ENCODE results near the gene ACOT7.

Gene ACOT7

DNA sequence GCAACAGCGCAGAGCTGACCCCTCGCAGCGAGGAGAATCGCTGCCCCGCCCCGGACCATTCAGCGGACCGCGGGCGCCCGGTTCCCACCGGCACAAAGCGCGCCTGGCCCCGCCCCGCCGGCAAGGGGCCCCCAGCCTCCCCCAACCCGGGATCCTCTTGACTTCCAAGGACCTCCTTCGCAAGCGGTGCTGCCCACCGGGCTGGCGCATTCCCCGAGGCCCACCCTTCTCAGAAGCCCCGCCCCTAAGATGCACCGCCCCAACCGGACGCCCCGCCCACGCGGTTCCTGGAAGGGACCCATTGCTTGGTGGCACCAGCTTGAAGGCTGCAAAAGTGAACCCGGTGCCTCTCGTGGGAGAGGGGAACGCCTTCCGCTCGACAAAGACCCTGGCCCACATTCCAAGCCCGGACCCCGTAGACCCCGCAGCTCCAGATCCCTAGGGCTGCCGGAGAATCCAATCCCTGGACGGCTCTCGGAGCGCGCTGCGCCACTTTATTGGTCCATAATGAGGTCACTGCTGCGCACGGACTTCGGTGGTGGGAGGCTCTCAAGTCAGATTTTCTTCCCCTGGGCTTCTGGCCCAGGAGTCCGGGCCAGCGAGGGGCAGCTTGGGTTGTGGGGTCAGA lies 147.6 kb downstream of the ACOT7 start:
- DNase-seq: peak; percentile 28 to 53

DNA sequence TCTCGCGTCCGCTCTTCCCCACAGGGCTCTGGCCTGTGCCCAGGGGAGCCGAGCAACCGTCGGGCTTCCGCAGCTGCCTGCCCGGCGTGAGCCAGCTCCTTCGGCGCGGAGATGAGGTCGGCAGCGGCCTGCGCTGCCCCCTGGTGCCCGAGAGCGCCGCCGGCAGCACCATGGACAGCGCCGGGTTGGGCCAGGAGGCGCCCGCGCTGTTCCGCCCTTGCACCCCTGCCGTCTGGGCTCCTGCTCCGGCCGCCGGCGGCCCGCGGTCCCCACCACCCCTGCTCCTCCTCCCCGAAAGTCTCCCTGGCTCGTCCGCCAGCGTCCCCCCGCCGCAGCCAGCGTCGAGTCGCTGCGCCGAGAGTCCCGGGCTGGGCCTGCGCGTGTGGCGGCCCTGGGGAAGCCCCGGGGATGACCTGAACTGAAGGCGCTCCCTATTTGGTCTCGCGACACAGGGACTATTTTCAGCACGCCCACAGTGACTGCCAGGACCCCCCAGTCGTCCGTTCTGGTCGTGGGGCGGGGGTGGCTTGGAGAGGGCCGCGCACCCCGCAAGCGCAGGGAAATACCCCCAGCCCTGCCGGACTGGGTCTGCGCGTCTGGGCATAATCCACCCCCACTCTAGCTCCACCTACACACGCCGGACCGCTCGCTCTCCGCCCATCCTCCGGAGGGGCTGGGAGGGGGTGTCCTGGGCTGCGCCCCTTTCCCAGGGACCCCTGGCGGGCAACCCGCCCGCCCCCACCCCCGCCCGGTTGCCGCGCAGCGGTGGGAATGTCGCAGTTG lies 148.3 kb downstream of the ACOT7 start:
- peak; percentile 71 to 84 for DNase-seq

GRCh38 chr1:6244401-6245049 lies 149.0 kb downstream of the ACOT7 start:
- DNase-seq: no peak

GRCh38 chr1:6243993-6244392 lies 149.6 kb downstream of the ACOT7 start, which contains the start of gene HES3:
Gene HES3, plus strand, starts transcription at chr1:6244179. Its CDS starts 187 bp downstream, at chr1:6244366.
- DNase-seq: no peak

DNA sequence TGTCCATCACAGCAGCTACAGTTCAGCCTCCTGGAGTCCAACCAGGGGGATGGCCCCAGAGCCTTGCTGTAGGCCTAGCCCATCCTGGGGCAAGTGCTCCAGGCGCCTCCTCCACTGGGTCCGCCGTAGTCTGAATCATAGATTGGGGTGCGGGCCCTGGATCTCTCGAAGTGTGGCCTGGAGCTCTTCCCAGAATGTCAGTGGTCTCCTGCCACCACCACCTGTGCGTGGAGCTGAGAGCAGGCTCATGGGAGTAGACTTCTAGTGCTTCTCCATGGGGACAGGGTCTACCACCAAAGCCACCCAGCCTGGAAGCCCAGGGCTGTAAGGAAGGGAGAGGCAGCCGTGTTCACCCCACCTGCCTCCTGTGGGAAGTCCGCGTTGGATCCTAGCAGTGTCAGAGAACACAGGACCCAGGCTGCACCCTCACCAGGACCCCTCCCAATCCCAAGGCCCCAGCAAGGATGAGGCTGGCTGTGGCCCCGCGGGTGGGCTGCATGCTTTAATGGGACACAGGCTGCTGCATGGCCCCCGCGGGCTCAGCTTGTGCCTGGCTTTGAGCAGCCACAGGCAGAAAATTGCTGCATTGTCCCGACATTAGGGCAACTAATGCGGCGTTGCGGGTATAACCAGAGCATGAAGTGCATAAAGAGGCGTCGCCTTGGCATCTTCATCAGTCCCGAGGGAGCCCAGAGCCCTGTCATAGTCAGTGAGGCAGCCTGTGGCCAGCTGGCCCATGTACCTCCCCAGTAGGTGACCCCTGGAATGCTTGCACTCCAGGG lies 150.3 kb downstream of the ACOT7 start:
- no peak for DNase-seq

DNA sequence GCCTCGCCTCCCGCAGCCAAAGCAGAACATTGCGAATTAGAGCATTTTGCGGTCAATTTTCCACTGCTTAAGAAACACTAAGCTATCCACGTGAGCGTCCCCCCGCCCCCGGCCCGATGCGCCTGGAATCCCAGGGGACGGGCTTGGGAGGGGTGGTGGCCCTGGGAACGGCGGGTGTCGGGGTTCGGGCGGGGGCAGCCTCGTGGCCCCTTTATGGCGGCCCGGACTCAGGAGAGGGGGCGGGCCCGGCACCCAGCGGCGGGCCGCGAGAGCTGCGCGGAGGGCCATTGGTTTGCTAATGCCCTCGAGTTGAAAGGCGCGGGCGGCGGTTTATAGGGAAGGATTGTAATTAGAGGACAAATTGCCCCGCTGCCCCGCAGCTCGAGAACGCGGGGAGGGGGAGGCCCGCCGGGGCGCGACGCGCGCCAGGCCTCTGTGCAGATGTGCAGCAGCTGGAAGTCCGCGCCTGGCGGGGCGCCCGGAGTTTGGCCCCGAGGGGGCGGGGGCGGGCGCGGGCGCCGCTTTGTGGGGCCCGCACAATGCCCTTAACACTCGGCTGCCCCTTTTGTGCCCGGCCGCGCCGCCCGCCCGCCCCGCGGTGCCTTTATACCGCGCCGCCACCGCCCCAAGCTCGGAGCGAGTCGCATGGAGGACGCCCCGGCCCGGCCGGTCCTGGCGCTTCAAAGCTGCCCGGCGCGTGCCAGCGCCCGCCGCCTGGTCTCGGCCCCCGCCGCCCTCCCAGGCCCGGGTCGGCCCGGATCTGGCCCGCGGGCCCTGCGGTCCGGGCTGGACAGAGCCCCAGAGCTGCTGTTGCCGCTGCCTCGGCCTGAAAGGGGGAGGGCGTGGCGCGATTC lies 151.5 kb downstream of the ACOT7 start:
- no peak for DNase-seq

GRCh38 chr1:6241107-6241886 lies 152.3 kb downstream of the ACOT7 start:
- no peak for DNase-seq

GRCh38 chr1:6239950-6240768 lies 153.4 kb downstream of the ACOT7 start:
- DNase-seq: no peak

DNA sequence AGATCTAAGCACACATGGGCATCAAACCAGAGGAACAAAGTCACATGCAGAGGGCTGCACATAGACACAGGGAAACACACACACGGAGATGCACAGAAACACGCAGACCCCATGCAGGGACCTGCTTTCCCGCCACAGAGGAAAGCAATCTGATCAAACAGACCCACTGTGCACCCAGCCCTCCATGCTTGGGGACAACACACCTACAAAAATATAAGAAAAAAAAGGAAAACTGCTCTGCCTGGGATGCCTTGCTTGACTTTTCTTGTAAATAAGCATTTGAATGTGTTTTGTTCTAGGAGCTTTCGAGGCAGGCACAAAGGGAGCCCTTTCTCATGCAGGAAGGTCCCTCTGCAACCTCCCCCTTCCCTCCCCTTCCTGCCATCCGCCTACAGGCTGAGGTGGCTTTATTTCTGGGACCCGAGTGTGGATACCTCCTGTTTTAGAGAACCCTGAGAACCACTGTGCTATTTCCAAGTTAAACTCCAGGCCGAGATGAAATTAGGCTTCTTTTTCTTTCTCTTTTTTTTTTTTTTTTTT lies 154.3 kb downstream of the ACOT7 start:
- DNase-seq: no peak

DNA sequence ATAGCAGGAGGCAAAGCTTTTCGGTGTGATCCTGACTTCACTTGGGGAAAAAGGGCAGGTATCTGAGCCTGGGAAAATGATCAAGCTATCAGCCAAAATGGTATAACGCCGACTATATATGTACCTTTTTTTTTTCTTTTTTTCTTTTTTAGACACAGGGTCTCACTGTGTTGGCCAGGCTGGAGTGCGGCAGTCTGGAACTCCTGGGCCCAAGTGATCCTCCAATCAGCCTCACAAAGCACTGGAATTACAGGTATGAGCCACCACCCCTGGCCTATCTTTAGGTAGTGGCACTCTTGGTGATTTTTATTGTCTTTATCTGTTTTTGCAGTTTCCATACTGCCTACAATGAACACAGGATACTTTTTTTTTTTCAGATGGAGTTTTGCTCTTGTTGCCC lies 156.5 kb downstream of the ACOT7 start:
- DNase-seq: no peak

GRCh38 chr1:6235296-6235677 lies 158.3 kb downstream of the ACOT7 start:
- DNase-seq: no peak

- no peak for DNase-seq
Observed at GRCh38 chr1:6234502-6235295, 158.9 kb downstream of the ACOT7 start.

DNA sequence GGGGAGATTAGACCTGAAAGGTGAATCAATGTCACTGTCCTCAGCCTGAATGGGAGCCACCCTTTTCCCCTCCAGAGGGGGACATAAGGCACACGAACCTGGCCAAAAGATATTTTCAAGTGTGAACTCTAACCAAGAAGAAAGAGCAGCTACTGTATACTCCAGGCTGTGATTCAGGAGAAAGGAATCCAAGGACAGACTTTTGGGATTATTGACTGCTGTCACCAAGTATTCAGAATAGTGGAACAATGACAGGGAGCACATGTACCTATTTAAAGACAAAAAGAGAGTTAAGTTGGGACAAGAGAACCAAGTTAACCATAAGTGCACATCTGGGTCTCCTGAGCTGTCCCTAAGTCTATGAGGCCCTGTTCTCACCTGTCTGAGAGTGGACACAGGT lies 160.2 kb downstream of the ACOT7 start:
- no peak for DNase-seq

DNA sequence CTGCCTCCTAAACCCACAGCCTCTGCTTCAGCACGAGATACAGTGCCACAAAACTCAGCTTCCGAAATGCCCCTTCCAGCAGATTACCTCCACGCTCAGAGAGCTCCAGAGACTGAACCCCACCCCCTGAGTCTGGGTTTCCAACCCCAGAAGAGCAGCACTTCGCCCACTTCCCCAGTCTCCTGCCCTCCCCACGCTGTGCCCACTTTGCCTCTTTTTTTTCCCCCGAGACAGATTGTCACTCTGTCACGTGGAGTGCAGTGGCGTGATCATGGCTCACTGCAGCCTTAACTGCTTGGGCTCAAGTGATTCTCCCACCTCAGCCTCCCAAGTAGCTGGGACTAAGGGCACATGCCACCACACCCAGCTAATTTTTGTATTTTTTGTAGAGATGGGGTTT lies 167.9 kb downstream of the ACOT7 start:
- DNase-seq: no peak

DNA sequence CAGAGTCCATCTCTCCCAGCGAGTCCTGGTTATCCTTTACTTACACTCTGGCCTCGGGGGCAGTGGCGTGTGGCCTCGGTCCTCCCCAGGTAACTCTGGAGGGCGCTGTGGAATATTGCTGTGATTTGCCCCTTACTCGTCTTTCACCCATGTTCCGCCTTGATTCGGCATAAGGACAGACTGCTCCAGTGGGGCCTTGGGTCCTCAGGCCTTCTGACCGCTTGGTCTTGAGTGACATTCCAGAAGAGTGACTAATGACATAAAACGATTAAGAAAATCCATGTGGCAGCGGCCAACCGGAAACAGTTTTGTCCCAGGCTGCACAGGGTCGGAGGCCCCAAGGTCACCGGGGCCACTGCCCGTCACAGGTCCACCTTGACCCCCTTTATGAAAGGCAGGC lies 168.8 kb downstream of the ACOT7 start:
- DNase-seq: no peak

DNA sequence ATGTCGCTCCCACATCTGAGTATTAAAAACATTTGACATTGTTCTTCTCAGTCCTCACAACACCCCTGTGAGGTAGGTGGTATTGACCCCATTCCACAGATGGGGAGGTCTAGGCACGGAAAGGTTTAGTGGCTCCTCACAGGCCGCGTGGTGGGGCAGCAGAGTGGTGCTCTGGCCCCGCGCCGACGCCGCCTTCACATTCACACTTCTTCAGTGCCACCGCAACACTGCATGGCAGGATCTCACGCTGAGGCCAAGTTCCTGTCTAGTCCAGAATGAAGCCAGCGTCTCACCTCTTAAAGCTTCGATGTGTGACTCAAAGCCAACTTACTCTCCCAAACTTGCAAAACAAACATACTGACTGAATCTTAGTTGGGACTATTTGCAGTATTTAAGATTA lies 169.9 kb downstream of the ACOT7 start:
- no peak for DNase-seq

DNA sequence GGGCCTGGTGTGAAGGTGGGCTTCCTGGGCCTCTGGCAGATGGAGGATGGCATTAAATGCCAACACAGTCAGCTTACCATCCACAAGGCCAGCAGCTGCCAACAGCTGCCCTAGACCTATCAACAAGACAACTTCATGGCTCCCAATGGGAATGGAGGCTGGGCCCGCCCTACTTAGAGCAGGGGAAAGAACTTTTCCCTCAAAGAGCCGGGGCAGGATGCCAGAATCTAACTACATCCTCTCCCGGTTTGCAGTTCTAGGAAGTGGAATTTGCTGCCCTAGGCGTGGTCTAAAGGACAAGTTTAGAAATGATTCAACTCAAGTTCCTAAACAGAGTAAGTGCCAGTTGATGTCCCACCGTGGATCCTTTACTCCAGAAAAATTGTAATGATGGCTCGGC lies 170.9 kb downstream of the ACOT7 start:
- no peak for DNase-seq

- no peak for DNase-seq
Observed at GRCh38 chr1:6221210-6221784, 172.3 kb downstream of the ACOT7 start.

- DNase-seq: no peak
Observed at GRCh38 chr1:6220236-6220635, 173.3 kb downstream of the ACOT7 start.

All from CD4-positive, alpha-beta T cell treated with Interferon alpha-2 for 1 hour (primary cell).